Astrocyte of the spinal cord (primary cell): ENCODE data around the gene DCPS.
"Not testable (repeated sequence)": the region's sequence is repeated elsewhere in the genome, so short reads cannot be mapped to it uniquely, and the experiment has no call there.

Experiments
- DNase-seq: peaks from one replicate; pipeline ENCODE4 v3.0.0; 2011; ENCODE audit warnings: low read depth, low spot score
- H3K4me3 ChIP-seq: 2 replicates; pipeline ENCODE4 v1.5.1; 2011; ENCODE audit warnings: low read depth, mild to moderate bottlenecking, low read length, moderate library complexity
- in situ Hi-C: cut with HindIII; loops from 2 replicates; pipeline ENCODE4 v1.10.0; 2017; ENCODE audit warnings: low sequenced_read_pairs
- TF ChIP-seq, protein P1 (sequence below): IDR thresholded peaks from 2 replicates; pipeline ENCODE4 v1.5.1; 2012; ENCODE audit warnings: low read depth, mild to moderate bottlenecking, low read length, inconsistent platforms

Gene DCPS

DNA sequence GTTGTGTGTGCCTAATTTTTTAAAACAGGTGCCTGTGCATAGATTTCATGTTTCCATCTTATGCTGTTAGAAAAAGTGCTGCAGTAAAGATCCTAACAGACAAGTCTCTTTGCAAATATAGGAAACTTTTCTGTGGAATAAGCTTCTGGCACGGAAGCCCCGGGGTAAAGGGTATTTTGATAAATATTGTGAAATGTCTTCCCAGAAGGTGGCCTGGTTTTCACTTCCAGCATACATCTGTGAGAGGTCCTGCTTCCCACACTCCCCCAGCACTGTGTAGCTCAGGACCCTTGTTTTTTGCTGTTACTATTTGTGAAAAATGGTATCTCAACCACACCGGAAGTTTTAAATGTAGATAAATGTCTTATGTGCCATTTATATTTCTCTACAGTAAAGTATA is 66.2 kb downstream of the DCPS start:
- no peak overlapping the region for H3K4me3 ChIP-seq
- in situ Hi-C loops = no loop called here
- TF ChIP-seq, protein P1, sequence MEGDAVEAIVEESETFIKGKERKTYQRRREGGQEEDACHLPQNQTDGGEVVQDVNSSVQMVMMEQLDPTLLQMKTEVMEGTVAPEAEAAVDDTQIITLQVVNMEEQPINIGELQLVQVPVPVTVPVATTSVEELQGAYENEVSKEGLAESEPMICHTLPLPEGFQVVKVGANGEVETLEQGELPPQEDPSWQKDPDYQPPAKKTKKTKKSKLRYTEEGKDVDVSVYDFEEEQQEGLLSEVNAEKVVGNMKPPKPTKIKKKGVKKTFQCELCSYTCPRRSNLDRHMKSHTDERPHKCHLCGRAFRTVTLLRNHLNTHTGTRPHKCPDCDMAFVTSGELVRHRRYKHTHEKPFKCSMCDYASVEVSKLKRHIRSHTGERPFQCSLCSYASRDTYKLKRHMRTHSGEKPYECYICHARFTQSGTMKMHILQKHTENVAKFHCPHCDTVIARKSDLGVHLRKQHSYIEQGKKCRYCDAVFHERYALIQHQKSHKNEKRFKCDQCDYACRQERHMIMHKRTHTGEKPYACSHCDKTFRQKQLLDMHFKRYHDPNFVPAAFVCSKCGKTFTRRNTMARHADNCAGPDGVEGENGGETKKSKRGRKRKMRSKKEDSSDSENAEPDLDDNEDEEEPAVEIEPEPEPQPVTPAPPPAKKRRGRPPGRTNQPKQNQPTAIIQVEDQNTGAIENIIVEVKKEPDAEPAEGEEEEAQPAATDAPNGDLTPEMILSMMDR = no peak
- DNase-seq = no peak

DNA sequence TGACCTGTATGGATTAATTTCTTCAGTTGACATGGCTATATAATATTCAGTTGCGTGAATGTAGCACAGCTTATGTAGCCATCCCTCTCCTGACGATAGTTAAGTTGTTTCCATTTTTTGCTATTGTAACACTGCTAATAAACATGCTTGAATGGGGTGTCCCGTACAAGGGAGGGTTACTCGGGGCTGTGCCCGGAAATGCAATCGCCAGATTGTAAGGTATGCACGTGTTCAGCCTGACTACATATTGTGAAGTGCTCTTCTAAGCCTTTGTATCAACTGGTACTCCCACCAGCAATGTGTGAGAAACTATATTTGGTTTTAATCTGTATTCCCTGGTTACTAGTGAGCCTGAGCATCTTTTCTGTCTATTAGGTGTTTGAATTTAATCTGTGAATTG is 67.7 kb downstream of the DCPS start:
- TF ChIP-seq, protein P1 = no peak
- in situ Hi-C loops = no loop called here
- no peak overlapping the region for H3K4me3 ChIP-seq
- DNase-seq = no peak

DNA sequence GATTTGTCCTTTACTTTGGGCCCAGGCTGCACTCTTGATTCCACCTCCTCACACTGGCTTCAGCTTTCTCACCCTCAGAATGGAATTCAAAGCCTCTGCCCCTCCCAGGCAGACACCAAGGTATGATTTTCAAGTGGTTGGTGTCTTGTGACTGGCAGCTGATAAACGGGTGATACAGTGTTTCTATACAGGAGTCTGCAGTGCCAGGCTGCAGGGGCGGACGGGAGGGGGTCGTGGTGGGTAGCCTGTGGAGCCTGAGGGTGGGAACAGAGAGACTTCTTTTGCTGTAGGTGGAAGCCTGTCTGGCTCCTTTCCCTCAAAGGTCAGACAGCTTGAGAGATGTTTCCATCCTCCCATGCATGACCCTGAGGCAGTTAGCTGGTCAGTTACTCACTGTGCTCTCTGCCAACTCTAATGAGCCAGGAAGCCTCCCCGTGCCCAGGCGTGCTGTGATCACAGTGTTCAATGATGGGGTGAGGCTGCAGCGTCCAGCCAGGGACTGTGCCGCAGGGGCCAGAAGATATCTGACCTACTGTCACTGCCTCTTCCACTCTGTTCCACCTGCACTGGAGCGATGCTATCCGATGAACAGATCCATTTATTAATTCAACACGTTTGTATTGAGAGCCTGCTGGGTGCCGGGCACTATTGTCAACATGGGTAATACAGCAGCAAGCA is 69.7 kb downstream of the DCPS start:
- in situ Hi-C loops, DNase-seq, H3K4me3 ChIP-seq: not testable (repeated sequence)

DNA sequence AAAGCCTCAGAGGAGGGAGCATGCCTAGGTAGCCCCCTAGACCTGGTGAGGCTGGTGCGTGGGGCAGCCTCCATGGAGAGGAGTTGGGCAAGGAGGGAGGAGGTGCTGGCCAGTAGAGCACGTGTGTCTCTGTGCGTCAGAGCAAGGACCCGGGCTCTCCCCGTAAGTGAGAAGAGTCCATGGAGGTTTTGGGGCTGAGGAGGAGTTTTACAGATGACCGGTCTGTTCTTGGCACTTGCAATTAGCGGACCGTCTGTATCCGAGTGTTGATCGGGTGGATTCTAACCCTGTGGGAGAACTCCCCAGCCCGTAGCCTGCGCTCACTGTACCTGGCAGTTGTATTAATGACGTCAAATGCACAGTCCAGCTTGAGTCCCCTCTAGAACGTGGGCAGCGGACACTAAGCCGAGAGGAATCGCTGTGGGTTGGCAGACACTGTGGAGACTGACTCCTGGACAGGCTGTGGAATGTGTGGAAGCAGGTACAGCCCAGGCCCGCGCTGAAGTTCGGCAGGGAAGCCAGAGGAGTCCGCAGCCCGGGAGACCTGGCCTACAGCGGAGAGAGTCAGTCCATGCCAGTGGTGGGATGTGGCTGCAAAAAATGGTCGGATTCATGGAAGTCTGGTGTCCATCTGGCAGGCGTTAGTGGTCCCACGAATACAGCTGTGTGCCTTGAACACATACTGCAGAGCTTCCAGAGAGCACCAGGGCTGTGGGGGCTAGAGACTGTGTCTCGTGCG is 70.9 kb downstream of the DCPS start:
- H3K4me3 ChIP-seq, DNase-seq, in situ Hi-C loops: not testable (repeated sequence)

DNA sequence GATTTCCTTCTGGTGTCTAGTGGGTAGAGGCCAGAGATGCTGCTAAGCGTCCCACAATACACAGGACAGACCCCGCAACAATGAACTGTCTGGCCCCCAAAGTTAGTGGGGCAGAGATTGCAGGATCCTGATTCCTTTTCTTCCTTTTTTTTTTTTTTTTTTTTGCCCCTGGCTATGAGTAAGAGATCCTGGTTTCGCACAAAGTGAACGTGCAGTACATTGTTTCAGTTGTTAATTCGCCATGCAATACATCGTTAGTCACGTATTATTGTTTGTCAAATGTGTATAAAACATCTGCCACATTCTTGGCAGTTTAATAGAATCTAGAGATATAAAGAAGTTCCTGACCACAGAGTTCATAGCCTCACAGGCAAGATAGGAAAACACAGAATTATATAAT is 71.9 kb downstream of the DCPS start:
- no peak overlapping the region for H3K4me3 ChIP-seq
- in situ Hi-C loops = no loop called here
- TF ChIP-seq, protein P1 = no peak
- DNase-seq = no peak

DNA sequence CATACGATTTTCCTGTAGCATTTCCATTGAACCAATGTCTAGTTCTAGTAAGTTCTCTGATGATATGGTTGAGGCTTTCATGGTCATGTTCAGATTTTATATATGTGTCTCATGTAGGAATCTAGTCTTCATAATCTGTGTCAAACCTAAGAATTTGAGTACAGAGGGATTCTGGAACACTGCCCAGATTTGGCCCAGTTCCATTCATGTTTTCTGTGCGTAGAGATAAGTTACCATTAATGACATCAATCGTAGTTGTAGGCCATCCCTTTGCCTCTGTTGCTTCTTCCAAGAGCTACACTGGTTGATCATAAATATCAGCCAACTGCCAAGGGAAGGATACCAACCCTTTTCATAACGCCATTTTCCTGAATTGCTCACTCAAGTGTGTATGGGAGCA is 74.9 kb downstream of the DCPS start:
- DNase-seq = peak; percentile 46
- H3K4me3 ChIP-seq = no peak overlapping the region
- TF ChIP-seq, protein P1 = no peak
- in situ Hi-C loops = no loop called here

- TF ChIP-seq, protein P1 = no peak
These were observed 77.0 kb downstream of the DCPS start for GRCh38 chr11:126380909-126381308.

DNA sequence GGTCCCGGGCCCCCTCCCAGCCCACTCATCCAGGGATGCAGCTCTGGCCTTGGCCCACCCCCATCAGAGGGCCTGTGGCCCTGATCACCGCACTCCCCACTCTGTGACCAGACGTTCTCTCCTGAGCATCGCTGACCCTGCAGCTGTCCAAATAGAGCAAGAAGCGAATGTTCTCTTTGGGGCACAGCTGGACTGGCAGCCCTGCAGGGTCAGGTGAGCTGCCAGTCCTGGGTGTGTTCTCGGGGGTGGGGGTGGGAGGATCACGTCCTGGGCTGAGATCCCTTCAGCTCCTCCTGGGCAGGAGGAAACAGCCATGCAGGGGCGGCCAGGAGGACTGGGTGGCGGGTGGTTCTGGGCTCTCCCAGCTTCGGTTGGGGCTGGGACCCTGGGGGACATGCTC is 78.1 kb downstream of the DCPS start:
- H3K4me3 ChIP-seq, DNase-seq, in situ Hi-C loops: not testable (repeated sequence)

More at GRCh38 chr11:126380909-126381308, 77.0 kb downstream of the DCPS start:
- DNase-seq = no peak
- H3K4me3 ChIP-seq = no peak overlapping the region
- in situ Hi-C loops = no loop called here

- H3K4me3 ChIP-seq, in situ Hi-C loops, DNase-seq: not testable (repeated sequence)
These were observed 78.8 kb downstream of the DCPS start for GRCh38 chr11:126382641-126383040.
